GM23248 (cell line): ENCODE measurements around the gene TBXT.

Source experiments
- EZH2 ChIP-seq: fragments of 200-600 bp; sonication (generic); IDR thresholded peaks from 2 replicates; pipeline ENCODE4 v1.6.1; 2018; ENCODE audit warnings: antibody characterized with exemption, mild to moderate bottlenecking; ENCODE audit not compliant: insufficient read depth, poor library complexity, severe bottlenecking
- EZH2phosphoT487 ChIP-seq: fragments of 200-600 bp; sonication (generic); IDR thresholded peaks from 2 replicates; pipeline ENCODE4 v1.6.1; 2018; ENCODE audit warnings: antibody characterized with exemption, moderate library complexity, mild to moderate bottlenecking, low read depth; ENCODE audit not compliant: insufficient read depth

- TF ChIP-seq EZH2phosphoT487 (no peak), EZH2 (no peak)
Measured at GRCh38 chr6:166172546-166172945, 4.9 kb upstream of the TBXT start.
